ENCODE data around the gene RASSF9. TPM values are rescaled to one million over a fixed set of nuclear protein-coding genes. Genes with fewer than 3 reads are reported as not detected.

Gene RASSF9
- 1 to 10 TPM; 8.2 to 8.3 TPM for total RNA-seq
- polyA plus RNA-seq (ENCODE audit: insufficient read length in 6 of 6) = 10 to 100 TPM; 14.3 to 24.6 (median 16.4) TPM
- long read RNA-seq, donor 1, full-length matches to known transcripts = 30 of 30 reads
- long read RNA-seq, donor 1, partial matches to known transcripts = 0 of 30 reads
- long read RNA-seq, donor 1, other reads (novel, unspliced or antisense) = 0 of 30 reads
- long read RNA-seq, donor 2, full-length matches to known transcripts = 19 of 19 reads
- long read RNA-seq, donor 2, partial matches to known transcripts = 0 of 19 reads
- long read RNA-seq, donor 2, other reads (novel, unspliced or antisense) = 0 of 19 reads
- long read RNA-seq, donor 3, full-length matches to known transcripts = 4 of 4 reads
- long read RNA-seq, donor 3, partial matches to known transcripts = 0 of 4 reads
- long read RNA-seq, donor 3, other reads (novel, unspliced or antisense) = 0 of 4 reads
- long read RNA-seq, donor 4, full-length matches to known transcripts = 5 of 5 reads
- long read RNA-seq, donor 4, partial matches to known transcripts = 0 of 5 reads
- long read RNA-seq, donor 4, other reads (novel, unspliced or antisense) = 0 of 5 reads
- long read RNA-seq, donor 5, full-length matches to known transcripts = 12 of 12 reads
- long read RNA-seq, donor 5, partial matches to known transcripts = 0 of 12 reads
- long read RNA-seq, donor 5, other reads (novel, unspliced or antisense) = 0 of 12 reads
- long read RNA-seq, donor 6, full-length matches to known transcripts = 7 of 7 reads
- long read RNA-seq, donor 6, partial matches to known transcripts = 0 of 7 reads
- long read RNA-seq, donor 6, other reads (novel, unspliced or antisense) = 0 of 7 reads
- long read RNA-seq, donor 7, full-length matches to known transcripts = 3 of 3 reads
- long read RNA-seq, donor 7, partial matches to known transcripts = 0 of 3 reads
- long read RNA-seq, donor 7, other reads (novel, unspliced or antisense) = 0 of 3 reads
- long read RNA-seq, donor 8, full-length matches to known transcripts = 7 of 7 reads
- long read RNA-seq, donor 8, partial matches to known transcripts = 0 of 7 reads
- long read RNA-seq, donor 8, other reads (novel, unspliced or antisense) = 0 of 7 reads
- long read RNA-seq, donor 9 = 0 reads
- long read RNA-seq, donor 10, full-length matches to known transcripts = 3 of 7 reads
- long read RNA-seq, donor 10, partial matches to known transcripts = 0 of 7 reads
- long read RNA-seq, donor 10, other reads (novel, unspliced or antisense) = 4 of 7 reads
- long read RNA-seq, donor 11, full-length matches to known transcripts = 1 of 1 reads
- long read RNA-seq, donor 11, partial matches to known transcripts = 0 of 1 reads
- long read RNA-seq, donor 11, other reads (novel, unspliced or antisense) = 0 of 1 reads
- long read RNA-seq, donor 12, full-length matches to known transcripts = 7 of 7 reads
- long read RNA-seq, donor 12, partial matches to known transcripts = 0 of 7 reads
- long read RNA-seq, donor 12, other reads (novel, unspliced or antisense) = 0 of 7 reads

DNA sequence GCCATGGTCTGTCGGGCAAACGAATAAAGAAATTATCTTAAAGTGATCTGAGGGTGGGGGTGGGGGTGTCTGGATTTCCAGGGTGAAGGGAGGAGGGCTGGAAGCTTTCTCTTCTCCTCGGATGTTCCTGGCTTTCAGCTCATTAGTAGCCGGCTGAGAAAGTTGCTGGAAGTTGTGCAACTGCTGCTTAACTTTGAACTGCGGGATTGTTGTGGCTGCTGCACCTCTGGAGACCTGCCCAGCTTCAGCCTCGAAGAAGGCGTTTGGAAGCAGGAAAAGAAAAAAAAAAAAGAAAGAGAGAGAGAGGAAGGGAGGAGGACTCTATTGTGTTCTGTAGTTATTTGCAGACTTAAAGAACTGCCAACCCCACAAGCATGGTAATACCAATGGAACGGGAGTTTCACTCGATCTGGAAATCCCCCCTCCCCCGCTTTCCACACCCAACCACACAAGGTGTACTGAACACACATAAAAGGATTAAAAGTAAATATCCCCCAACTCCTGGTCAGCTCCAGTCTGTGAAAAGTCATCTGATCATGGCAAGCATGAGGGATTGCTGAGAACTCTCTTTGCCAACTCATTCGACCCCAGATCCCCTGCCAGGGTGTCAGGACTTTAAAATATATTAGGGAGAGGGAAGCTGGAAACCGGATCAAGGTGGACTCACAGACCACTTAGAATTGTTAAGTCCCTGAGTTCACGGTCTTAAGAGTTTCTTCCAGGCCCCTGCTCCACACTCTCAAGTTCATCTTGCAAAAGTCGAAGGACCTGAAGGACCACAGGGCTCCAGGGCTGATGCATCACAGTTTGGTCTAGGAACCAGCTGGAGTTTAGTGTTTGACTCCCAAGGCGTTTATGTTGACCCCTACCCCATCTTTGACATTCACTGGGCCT is at the start of gene RASSF9:
Gene RASSF9 (minus strand): TSS at position 213 of the 894 bp plus-strand sequence. CDS start 208 bp downstream, at position 5.
- Histone ChIP-seq H3K4me1 (no peaks in the 10 kb centered on the region), H3K27ac (peak within 1 kb of the TSS; percentile 76 to 85), H3K36me3 (no peaks in the 10 kb centered on the region), H3K27me3 (no peaks in the 10 kb centered on the region), H3K9me3 (no peaks in the 10 kb centered on the region), H3K4me3 (peak within 1 kb of the TSS; percentile 32 to 39)
- intact Hi-C loops (cut with DNase I) = no loop called here
- DNase-seq (peak; percentile 39 to 79 (median 63)), ATAC-seq (peak; percentile 77)
- TF ChIP-seq, protein P1, sequence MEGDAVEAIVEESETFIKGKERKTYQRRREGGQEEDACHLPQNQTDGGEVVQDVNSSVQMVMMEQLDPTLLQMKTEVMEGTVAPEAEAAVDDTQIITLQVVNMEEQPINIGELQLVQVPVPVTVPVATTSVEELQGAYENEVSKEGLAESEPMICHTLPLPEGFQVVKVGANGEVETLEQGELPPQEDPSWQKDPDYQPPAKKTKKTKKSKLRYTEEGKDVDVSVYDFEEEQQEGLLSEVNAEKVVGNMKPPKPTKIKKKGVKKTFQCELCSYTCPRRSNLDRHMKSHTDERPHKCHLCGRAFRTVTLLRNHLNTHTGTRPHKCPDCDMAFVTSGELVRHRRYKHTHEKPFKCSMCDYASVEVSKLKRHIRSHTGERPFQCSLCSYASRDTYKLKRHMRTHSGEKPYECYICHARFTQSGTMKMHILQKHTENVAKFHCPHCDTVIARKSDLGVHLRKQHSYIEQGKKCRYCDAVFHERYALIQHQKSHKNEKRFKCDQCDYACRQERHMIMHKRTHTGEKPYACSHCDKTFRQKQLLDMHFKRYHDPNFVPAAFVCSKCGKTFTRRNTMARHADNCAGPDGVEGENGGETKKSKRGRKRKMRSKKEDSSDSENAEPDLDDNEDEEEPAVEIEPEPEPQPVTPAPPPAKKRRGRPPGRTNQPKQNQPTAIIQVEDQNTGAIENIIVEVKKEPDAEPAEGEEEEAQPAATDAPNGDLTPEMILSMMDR (IDR thresholded peaks at IDR 0.05) = no peak

DNA sequence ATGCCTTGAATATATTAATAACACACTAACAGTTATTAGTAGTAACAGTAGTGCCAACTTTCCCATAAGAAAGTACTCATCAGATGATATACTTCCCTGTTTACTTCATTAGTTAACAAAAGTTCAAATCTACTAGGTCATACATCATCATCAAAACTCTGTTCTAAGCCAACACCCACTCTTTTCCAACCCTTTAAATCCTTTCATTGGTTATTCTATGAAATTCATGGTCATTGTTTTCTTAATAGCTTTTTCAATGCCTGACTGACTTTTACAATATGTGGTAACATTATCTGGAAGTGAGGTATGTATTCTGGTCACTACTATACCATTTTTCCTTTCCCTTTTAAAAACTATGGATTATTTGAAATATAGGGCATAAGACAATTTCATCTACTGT is 47.6 kb upstream of the RASSF9 start:
- intact Hi-C loops (cut with DNase I) = no loop called here
- H3K4me3 ChIP-seq = no peak overlapping the region
- no peaks in the 10 kb centered on the region for H3K9me3 ChIP-seq
- TF ChIP-seq, protein P1 (IDR thresholded peaks at IDR 0.05) = no peak
- H3K27me3 ChIP-seq = no peaks in the 10 kb centered on the region
- H3K36me3 ChIP-seq = no peaks in the 10 kb centered on the region
- no peak overlapping the region for H3K27ac ChIP-seq
- H3K4me1 ChIP-seq = no peaks in the 10 kb centered on the region
- DNase-seq (no peak), ATAC-seq (no peak)

DNA sequence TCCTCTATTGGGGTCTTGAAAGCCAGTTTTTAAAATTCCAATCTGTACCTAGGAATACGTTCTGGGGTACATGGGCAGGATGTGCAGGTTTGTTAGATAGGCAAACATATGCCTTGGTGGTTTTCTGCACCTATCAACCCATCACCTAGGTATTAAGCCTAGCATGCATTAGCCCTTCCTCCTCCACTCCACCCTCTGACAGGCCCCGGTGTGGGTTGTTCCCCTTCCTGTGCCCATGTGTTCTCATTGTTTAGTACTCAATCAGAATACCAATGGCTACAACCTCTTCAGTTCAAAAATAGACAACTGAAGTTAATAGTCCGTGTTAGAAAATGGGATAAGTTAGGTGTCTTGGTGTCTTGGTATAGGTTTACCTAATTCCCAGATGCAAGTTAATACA is 41.2 kb upstream of the RASSF9 start:
- Histone ChIP-seq H3K4me3 (no peak overlapping the region), H3K27ac (no peak overlapping the region), H3K27me3 (no peaks in the 10 kb centered on the region), H3K9me3 (no peaks in the 10 kb centered on the region), H3K4me1 (no peaks in the 10 kb centered on the region), H3K36me3 (no peaks in the 10 kb centered on the region)
- no peak for ATAC-seq
- intact Hi-C loops (cut with DNase I) = no loop called here
- no peak for DNase-seq
- TF ChIP-seq, protein P1 (IDR thresholded peaks at IDR 0.05) = no peak

DNA sequence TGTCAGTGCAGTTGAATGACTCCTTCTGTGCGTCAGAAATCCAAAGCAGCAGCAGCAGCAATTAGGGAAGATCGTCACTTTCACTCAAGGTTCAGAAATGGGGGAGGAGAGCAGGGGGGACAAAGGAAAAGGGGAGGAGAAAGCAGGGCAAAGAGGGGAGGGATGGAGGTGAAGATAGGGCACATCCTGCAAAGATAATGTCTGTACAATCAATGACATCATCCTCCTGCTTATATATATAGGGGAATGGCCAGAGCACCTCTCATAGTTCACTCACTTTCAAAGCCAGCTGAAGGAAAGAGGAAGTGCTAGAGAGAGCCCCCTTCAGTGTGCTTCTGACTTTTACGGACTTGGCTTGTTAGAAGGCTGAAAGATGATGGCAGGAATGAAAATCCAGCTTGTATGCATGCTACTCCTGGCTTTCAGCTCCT is 37.8 kb upstream of the RASSF9 start, which contains the start of gene NTS:
Gene NTS (plus strand): TSS at position 265 of the 431 bp plus-strand sequence. CDS start 109 bp downstream, at position 374.
- DNase-seq (no peak), ATAC-seq (no peak)
- Histone ChIP-seq H3K9me3 (no peaks in the 10 kb centered on the region), H3K4me3 (no peak within 1 kb of the TSS), H3K36me3 (no peaks in the 10 kb centered on the region), H3K27me3 (no peaks in the 10 kb centered on the region), H3K27ac (no peak within 1 kb of the TSS), H3K4me1 (no peaks in the 10 kb centered on the region)
- TF ChIP-seq, protein P1 (IDR thresholded peaks at IDR 0.05) = no peak
- intact Hi-C loops (cut with DNase I) = loop anchor here in 1 of 2 donors (5.0 kb wide), 1 partner anchor 397 kb away; no protein-coding TSS in a partner anchor

Data from left lung (tissue), 14 donors.